NB4 (cell line): ENCODE data around the gene ELK3.

Source experiments
- POLR2A ChIP-seq: IDR thresholded peaks from 2 replicates; pipeline ENCODE4 v1.6.1; 2011; ENCODE audit warnings: mild to moderate bottlenecking; ENCODE audit not compliant: insufficient read length; ENCODE audit errors: extremely low read depth
- TF ChIP-seq, protein P1 (sequence below): IDR thresholded peaks from one replicate; pipeline ENCODE4 v1.5.1; 2012; ENCODE audit warnings: low read depth, low read length
- TF ChIP-seq, protein P2 (sequence below): IDR thresholded peaks from 2 replicates; pipeline ENCODE4 v1.6.1; 2011; ENCODE audit warnings: low read depth, low read length

DNA sequence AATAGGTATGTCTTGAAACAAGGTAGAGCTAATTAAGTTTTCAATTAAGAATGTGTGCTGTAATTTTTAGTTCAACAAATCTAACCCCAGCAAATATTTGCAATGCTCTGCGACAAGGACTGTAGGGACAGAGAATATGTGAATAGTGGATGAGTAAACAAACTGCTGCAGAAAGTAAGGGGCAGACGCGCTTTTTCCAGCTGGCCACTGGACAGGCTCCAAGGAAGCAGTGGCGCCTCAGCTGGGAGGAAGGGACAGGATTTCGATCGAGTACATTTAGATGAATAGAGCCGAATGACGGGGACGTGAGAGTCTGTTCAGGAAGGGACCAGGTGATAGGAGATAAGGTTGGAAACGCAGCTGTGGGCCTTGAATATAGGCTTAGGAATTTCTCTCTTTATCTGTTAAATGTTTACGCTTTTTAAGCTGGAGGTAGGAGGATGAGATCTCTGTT is 69.3 kb downstream of the ELK3 start:
- TF ChIP-seq, protein P1, sequence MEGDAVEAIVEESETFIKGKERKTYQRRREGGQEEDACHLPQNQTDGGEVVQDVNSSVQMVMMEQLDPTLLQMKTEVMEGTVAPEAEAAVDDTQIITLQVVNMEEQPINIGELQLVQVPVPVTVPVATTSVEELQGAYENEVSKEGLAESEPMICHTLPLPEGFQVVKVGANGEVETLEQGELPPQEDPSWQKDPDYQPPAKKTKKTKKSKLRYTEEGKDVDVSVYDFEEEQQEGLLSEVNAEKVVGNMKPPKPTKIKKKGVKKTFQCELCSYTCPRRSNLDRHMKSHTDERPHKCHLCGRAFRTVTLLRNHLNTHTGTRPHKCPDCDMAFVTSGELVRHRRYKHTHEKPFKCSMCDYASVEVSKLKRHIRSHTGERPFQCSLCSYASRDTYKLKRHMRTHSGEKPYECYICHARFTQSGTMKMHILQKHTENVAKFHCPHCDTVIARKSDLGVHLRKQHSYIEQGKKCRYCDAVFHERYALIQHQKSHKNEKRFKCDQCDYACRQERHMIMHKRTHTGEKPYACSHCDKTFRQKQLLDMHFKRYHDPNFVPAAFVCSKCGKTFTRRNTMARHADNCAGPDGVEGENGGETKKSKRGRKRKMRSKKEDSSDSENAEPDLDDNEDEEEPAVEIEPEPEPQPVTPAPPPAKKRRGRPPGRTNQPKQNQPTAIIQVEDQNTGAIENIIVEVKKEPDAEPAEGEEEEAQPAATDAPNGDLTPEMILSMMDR: no peak
- no peak for TF ChIP-seq POLR2A
- TF ChIP-seq, protein P2, sequence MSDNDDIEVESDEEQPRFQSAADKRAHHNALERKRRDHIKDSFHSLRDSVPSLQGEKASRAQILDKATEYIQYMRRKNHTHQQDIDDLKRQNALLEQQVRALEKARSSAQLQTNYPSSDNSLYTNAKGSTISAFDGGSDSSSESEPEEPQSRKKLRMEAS: no peak
